Measurements from ENCODE around the gene F12.

Gene F12

DNA sequence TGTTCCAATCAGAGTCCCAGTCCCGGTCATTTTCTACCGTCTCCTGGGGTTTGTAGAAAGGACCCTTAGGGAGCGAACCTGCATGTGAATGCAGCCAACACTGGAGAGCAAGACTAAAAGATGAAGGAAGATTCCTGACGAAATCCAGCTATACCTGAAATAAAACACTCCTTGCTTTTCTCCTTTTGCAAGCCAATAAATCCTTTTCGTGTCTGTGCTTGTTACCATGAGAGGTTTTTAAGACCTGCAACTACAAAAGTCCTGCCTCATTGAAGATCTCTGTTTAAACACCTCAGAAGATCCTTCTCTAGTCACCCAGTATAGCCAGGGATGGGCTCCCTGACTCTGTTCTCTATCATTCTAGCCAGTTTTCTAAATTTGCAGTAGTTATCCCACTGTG, 35.2 kb downstream of the F12 start:
- Histone ChIP-seq H3K9ac (no peak overlapping the region), H3K4me3 (ENCODE audit: low read depth, low read length) (no peak overlapping the region), H3K9me3 (ENCODE audit: control insufficient read depth, low read length) (no peaks in the 10 kb centered on the region), H3K4me1 (no peaks in the 10 kb centered on the region), H3K79me2 (no peaks in the 10 kb centered on the region), H3K27ac (no peak overlapping the region), H2AFZ (no peak overlapping the region), H3K27me3 (ENCODE audit: control insufficient read depth, insufficient read depth, low read length) (no peaks in the 10 kb centered on the region), H3K4me2 (ENCODE audit: low read length) (no peak overlapping the region), H3K36me3 (ENCODE audit: control insufficient read depth, insufficient read depth, low read length) (no peaks in the 10 kb centered on the region)
- no peak for TF ChIP-seq CTCF (IDR thresholded peaks at IDR 0.05)

DNA sequence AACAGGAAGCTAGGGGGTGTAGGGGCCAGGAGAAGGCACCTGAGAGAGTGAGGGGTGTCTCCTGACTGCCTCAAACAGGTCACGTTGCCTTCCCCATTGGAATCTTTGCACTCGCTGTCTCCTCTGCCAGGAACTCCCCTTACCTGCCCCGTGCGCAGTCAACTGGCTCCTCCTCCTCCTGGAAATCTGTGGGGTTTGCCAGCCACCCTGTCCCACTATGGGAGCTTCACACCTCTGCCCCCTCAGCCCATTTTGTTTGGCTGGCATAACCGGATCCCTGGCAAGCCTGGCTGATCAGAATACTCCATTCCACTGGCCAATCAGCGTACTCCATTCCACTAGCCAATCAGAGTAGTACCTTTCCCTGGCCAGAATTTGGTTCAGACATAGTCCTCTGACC, 35.6 kb downstream of the F12 start:
- no peak overlapping the region for H3K27ac ChIP-seq

GRCh38 chr5:177372910-177373309, 36.5 kb downstream of the F12 start:
- Histone ChIP-seq H3K9me3 (ENCODE audit: control insufficient read depth, low read length) (no peaks in the 10 kb centered on the region), H3K4me2 (ENCODE audit: low read length) (no peak overlapping the region), H3K27ac (no peak overlapping the region), H3K9ac (no peak overlapping the region), H2AFZ (no peak overlapping the region), H3K27me3 (ENCODE audit: control insufficient read depth, insufficient read depth, low read length) (no peaks in the 10 kb centered on the region), H3K79me2 (no peaks in the 10 kb centered on the region), H3K4me3 (ENCODE audit: low read depth, low read length) (no peak overlapping the region), H3K36me3 (ENCODE audit: control insufficient read depth, insufficient read depth, low read length) (no peaks in the 10 kb centered on the region), H3K4me1 (no peaks in the 10 kb centered on the region)
- no peak for TF ChIP-seq CTCF (IDR thresholded peaks at IDR 0.05)

More for the DNA sequence above, 35.6 kb downstream of the F12 start:
- Histone ChIP-seq H3K27me3 (ENCODE audit: control insufficient read depth, insufficient read depth, low read length) (no peaks in the 10 kb centered on the region), H2AFZ (no peak overlapping the region), H3K9ac (no peak overlapping the region), H3K79me2 (no peaks in the 10 kb centered on the region), H3K4me2 (ENCODE audit: low read length) (no peak overlapping the region), H3K9me3 (ENCODE audit: control insufficient read depth, low read length) (no peaks in the 10 kb centered on the region), H3K36me3 (ENCODE audit: control insufficient read depth, insufficient read depth, low read length) (no peaks in the 10 kb centered on the region), H3K4me1 (no peaks in the 10 kb centered on the region), H3K4me3 (ENCODE audit: low read depth, low read length) (no peak overlapping the region)
- TF ChIP-seq CTCF (IDR thresholded peaks at IDR 0.05): no peak

GRCh38 chr5:177372034-177372896, 37.1 kb downstream of the F12 start:
- no peak overlapping the region for H3K27ac ChIP-seq
- no peak for TF ChIP-seq CTCF (IDR thresholded peaks at IDR 0.05)
- no peaks in the 10 kb centered on the region for H3K9me3 ChIP-seq (ENCODE audit: control insufficient read depth, low read length)
- H3K4me1 ChIP-seq: no peaks in the 10 kb centered on the region
- no peak overlapping the region for H2AFZ ChIP-seq
- no peaks in the 10 kb centered on the region for H3K27me3 ChIP-seq (ENCODE audit: control insufficient read depth, insufficient read depth, low read length)
- H3K36me3 ChIP-seq (ENCODE audit: control insufficient read depth, insufficient read depth, low read length): no peaks in the 10 kb centered on the region
- no peaks in the 10 kb centered on the region for H3K79me2 ChIP-seq
- no peak overlapping the region for H3K4me2 ChIP-seq (ENCODE audit: low read length)
- H3K9ac ChIP-seq: no peak overlapping the region
- no peak overlapping the region for H3K4me3 ChIP-seq (ENCODE audit: low read depth, low read length)

Measured in parathyroid adenoma (tissue), 2 donors.